Fibroblast of lung (primary cell): ENCODE results near the gene ITIH3.

Experiments
- EZH2 ChIP-seq: IDR thresholded peaks from 2 replicates; pipeline ENCODE4 v1.5.1; 2012; ENCODE audit warnings: low read length, control low read depth, mild to moderate bottlenecking; ENCODE audit errors: missing control alignments
- TF ChIP-seq, protein P1 (sequence below), 2 donors: IDR thresholded peaks in 1 of 2; conservative IDR thresholded peaks in 1 of 2; 1 replicate in 1 of 2; 2 replicates in 1 of 2; pipeline ENCODE4 v1.5.1; 2011 to 2012; ENCODE audit warnings: low read length in 2 of 2, control low read depth in 1 of 2, inconsistent platforms in 1 of 2, low read depth in 1 of 2, mild to moderate bottlenecking in 1 of 2

DNA sequence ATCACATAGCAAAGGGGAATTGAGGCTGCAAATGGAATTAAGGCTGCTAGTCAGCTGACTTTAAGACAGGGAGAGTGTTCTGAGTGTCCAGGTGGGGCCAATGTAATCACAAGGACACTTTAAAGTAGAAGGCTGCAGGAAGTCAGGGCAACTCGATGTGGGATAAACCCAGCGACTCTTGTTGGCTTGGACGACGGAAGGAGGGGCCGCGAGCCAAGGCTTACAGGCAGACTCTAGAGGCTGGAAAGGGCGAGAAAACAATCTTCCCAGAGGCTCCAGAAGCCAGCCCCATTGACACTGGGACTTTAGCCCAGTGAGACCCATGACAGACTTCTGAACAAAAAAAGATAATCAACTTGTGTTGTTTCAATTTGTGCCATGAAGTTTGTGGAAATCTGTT lies 53.1 kb downstream of the ITIH3 start:
- TF ChIP-seq, protein P1, sequence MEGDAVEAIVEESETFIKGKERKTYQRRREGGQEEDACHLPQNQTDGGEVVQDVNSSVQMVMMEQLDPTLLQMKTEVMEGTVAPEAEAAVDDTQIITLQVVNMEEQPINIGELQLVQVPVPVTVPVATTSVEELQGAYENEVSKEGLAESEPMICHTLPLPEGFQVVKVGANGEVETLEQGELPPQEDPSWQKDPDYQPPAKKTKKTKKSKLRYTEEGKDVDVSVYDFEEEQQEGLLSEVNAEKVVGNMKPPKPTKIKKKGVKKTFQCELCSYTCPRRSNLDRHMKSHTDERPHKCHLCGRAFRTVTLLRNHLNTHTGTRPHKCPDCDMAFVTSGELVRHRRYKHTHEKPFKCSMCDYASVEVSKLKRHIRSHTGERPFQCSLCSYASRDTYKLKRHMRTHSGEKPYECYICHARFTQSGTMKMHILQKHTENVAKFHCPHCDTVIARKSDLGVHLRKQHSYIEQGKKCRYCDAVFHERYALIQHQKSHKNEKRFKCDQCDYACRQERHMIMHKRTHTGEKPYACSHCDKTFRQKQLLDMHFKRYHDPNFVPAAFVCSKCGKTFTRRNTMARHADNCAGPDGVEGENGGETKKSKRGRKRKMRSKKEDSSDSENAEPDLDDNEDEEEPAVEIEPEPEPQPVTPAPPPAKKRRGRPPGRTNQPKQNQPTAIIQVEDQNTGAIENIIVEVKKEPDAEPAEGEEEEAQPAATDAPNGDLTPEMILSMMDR (conservative IDR thresholded peaks at IDR 0.05 in 1 of 2, IDR thresholded peaks at IDR 0.05 in 1 of 2; ENCODE audit: low read depth in 1 of 2, low read length in 2 of 2) = no peak
- no peak for TF ChIP-seq EZH2
